IMR-90 (cell line): ENCODE data around the gene RNF19B. TPM values are rescaled to one million over a fixed set of nuclear protein-coding genes. Genes with fewer than 3 reads are reported as not detected.

Experiments used
- ATAC-seq: fragments of 200-7000 bp; cut with Tn5 transposase; 2 replicates; pipeline ENCODE4 v1.9.1; 2020; ENCODE audit warnings: low read depth, mild to moderate bottlenecking, moderate library complexity
- BruUV-seq: library from RNA; stranded (reverse); fragments of 400-500 nt; replicated peaks from 2 replicates; lab custom pipeline; 2021; lab: Mats Ljungman, UMichigan
- CTCF ChIA-PET: fragments of 300-600 bp; formaldehyde crosslinking; extraction: SDS; loops from one replicate; lab custom pipeline; 2021; ENCODE audit warnings: antibody characterized with exemption; lab: Yijun Ruan, JAX
- POLR2A ChIA-PET: fragments of 300-600 bp; sonication (Branson Sonifier 250); formaldehyde crosslinking; loops from one replicate; lab custom pipeline; 2022; ENCODE audit warnings: antibody characterized with exemption; ENCODE audit not compliant: unreplicated experiment; lab: Charles Lee
- DNase-seq: peaks from one replicate; pipeline ENCODE4 v3.0.0; 2013
- H2AFZ ChIP-seq: replicated peaks from 2 replicates; pipeline ENCODE3; 2013; ENCODE audit warnings: low read length, mild to moderate bottlenecking; ENCODE audit not compliant: poor library complexity
- H2AK5ac ChIP-seq: 2 replicates; pipeline ENCODE4 v1.6.1; 2013; ENCODE audit warnings: low read depth, low read length, inconsistent platforms
- H2AK9ac ChIP-seq: replicated peaks from 2 replicates; pipeline ENCODE3; 2013; ENCODE audit warnings: mild to moderate bottlenecking, low read depth, low read length, moderate library complexity; ENCODE audit not compliant: poor library complexity
- H2BK120ac ChIP-seq: 2 replicates; pipeline ENCODE4 v1.6.1; 2013; ENCODE audit warnings: low read depth, low read length, inconsistent platforms
- H2BK15ac ChIP-seq: 3 replicates; pipeline ENCODE4 v1.6.1; 2013; ENCODE audit warnings: low read depth, low read length, inconsistent platforms
- H2BK20ac ChIP-seq: 2 replicates; pipeline ENCODE4 v1.6.1; 2013; ENCODE audit warnings: low read depth, mild to moderate bottlenecking, inconsistent platforms, low read length, moderate library complexity
- H2BK5ac ChIP-seq: 2 replicates; pipeline ENCODE4 v1.6.1; 2013; ENCODE audit warnings: mild to moderate bottlenecking, low read depth, low read length, inconsistent platforms; ENCODE audit not compliant: poor library complexity, severe bottlenecking
- H3K14ac ChIP-seq: replicated peaks from 2 replicates; pipeline ENCODE4 v1.6.1; 2013; ENCODE audit warnings: low read depth, low read length, inconsistent platforms
- H3K18ac ChIP-seq: 2 replicates; pipeline ENCODE4 v1.6.1; 2013; ENCODE audit warnings: low read depth, low read length, control low read depth
- H3K23ac ChIP-seq: 2 replicates; pipeline ENCODE4 v1.6.1; 2013; ENCODE audit warnings: low read depth, low read length, inconsistent platforms
- H3K27ac ChIP-seq: 2 replicates; pipeline ENCODE4 v1.5.1; 2013; ENCODE audit warnings: mild to moderate bottlenecking, control low read depth, low read length; ENCODE audit not compliant: insufficient read depth
- H3K27me3 ChIP-seq: 2 replicates; pipeline ENCODE4 v1.6.1; 2013; ENCODE audit warnings: low read length; ENCODE audit not compliant: control insufficient read depth, insufficient read depth
- H3K36me3 ChIP-seq: 2 replicates; pipeline ENCODE4 v1.6.1; 2013; ENCODE audit warnings: low read length, mixed read lengths; ENCODE audit not compliant: control insufficient read depth, insufficient read depth
- H3K4ac ChIP-seq: 2 replicates; pipeline ENCODE4 v1.6.1; 2013; ENCODE audit warnings: low read depth, low read length, inconsistent platforms
- H3K4me1 ChIP-seq: 2 replicates; pipeline ENCODE4 v1.6.1; 2013; ENCODE audit warnings: low read length, mixed read lengths; ENCODE audit not compliant: control insufficient read depth, insufficient read depth
- H3K4me2 ChIP-seq: 2 replicates; pipeline ENCODE4 v1.6.1; 2013; ENCODE audit warnings: low read depth, mild to moderate bottlenecking, control low read depth, low read length, moderate library complexity
- H3K4me3 ChIP-seq: 2 replicates; pipeline ENCODE4 v1.5.1; 2013; ENCODE audit warnings: low read depth, mild to moderate bottlenecking, control low read depth, low read length, moderate library complexity; ENCODE audit not compliant: insufficient read depth
- H3K56ac ChIP-seq: 2 replicates; pipeline ENCODE4 v1.6.1; 2013; ENCODE audit warnings: low read length, inconsistent platforms; ENCODE audit not compliant: insufficient read depth; ENCODE audit errors: extremely low read depth
- H3K79me1 ChIP-seq, 2 experiments: 2 replicates each; pipeline ENCODE4 v1.6.1; 2013; ENCODE audit warnings: low read length in 2 of 2, inconsistent platforms in 1 of 2, low read depth in 1 of 2
- H3K9ac ChIP-seq: 2 replicates; pipeline ENCODE4 v1.6.1; 2013; ENCODE audit warnings: low read depth, low read length, control low read depth
- H3K9me1 ChIP-seq: 2 replicates; pipeline ENCODE4 v1.6.1; 2013; ENCODE audit warnings: low read length, inconsistent platforms; ENCODE audit not compliant: insufficient read depth
- H3K9me3 ChIP-seq: 2 replicates; pipeline ENCODE4 v1.6.1; 2013; ENCODE audit warnings: low read length; ENCODE audit not compliant: control insufficient read depth, insufficient read depth
- H4K20me1 ChIP-seq: 2 replicates; pipeline ENCODE4 v1.6.1; 2013; ENCODE audit warnings: low read length, inconsistent platforms; ENCODE audit not compliant: insufficient read depth
- H4K5ac ChIP-seq: 2 replicates; pipeline ENCODE4 v1.6.1; 2013; ENCODE audit warnings: mild to moderate bottlenecking, low read depth, low read length, control low read depth
- H4K8ac ChIP-seq, 2 experiments: 2 replicates each; pipeline ENCODE4 v1.6.1; 2013; ENCODE audit warnings: low read depth in 2 of 2, low read length in 2 of 2, control low read depth in 1 of 2, inconsistent platforms in 1 of 2
- H4K91ac ChIP-seq: 2 replicates; pipeline ENCODE4 v1.6.1; 2013; ENCODE audit warnings: low read depth, low read length, inconsistent platforms; ENCODE audit not compliant: insufficient read depth
- BHLHE40 ChIP-seq: fragments of 150-350 bp; IDR thresholded peaks from 2 replicates; pipeline ENCODE4 v1.6.1; 2016; ENCODE audit warnings: mild to moderate bottlenecking, low read depth, low read length
- CTCF ChIP-seq: conservative IDR thresholded peaks from 2 replicates; pipeline ENCODE4 v1.5.1; 2012; ENCODE audit warnings: mild to moderate bottlenecking, low read depth, low read length, improper control_type of control experiment
- FOS ChIP-seq: fragments of 150-350 bp; IDR thresholded peaks from 2 replicates; pipeline ENCODE4 v1.6.1; 2016; ENCODE audit warnings: low read depth, low read length
- NFE2L2 ChIP-seq: fragments of 150-350 bp; IDR thresholded peaks from 2 replicates; pipeline ENCODE4 v1.6.1; 2016; ENCODE audit warnings: low read depth, mild to moderate bottlenecking, low read length
- SMC3 ChIP-seq: fragments of 150-350 bp; IDR thresholded peaks from 2 replicates; pipeline ENCODE4 v1.6.1; 2016; ENCODE audit warnings: low read depth, mild to moderate bottlenecking, antibody characterized with exemption, low read length, moderate library complexity
- USF2 ChIP-seq: fragments of 150-350 bp; IDR thresholded peaks from 2 replicates; pipeline ENCODE4 v1.6.1; 2017; ENCODE audit warnings: mild to moderate bottlenecking, antibody characterized with exemption, low read length, low read depth
- WGBS, 2 experiments: methylation state at CpG; one replicate each; pipeline versions ENCODE4 v1.1.5 to v1.1.7; 2013; ENCODE audit warnings: missing lambda C conversion rate in 2 of 2; ENCODE audit not compliant: insufficient read length in 1 of 2; ENCODE audit errors: extremely low coverage in 2 of 2; 5-methylcytosine and 5-hydroxymethylcytosine counted together
- dilution Hi-C: fragments of 300-500 bp; cut with HindIII; formaldehyde crosslinking; loops from one replicate; pipeline ENCODE4 v1.14.3; 2018; ENCODE audit warnings: low sequenced_read_pairs; ENCODE audit not compliant: unreplicated experiment
- in situ Hi-C: fragments of 300-500 bp; cut with MboI; formaldehyde crosslinking; loops from 3 replicates; pipeline ENCODE4 v1.14.3; 2019; ENCODE audit warnings: low sequenced_read_pairs, inconsistent platforms, mixed read lengths
- intact Hi-C: fragments of 100-400 bp; cut with micrococcal nuclease; formaldehyde crosslinking; loops from 2 replicates; pipeline ENCODE4 v1.10.0; 2022
- polyA plus RNA-seq, 3 experiments: library from polyadenylated mRNA; depleted of rRNA; stranded (reverse); fragments of >200 nt; gene quantifications; 2 replicates each; pipeline ENCODE4 v1.2.3, GENCODE V29; 2012; ENCODE audit warnings: low replicate concordance in 1 of 3
- total RNA-seq: library from RNA; depleted of rRNA; stranded (reverse); fragments of >200 nt; gene quantifications from 2 replicates; pipeline ENCODE4 v1.2.3, GENCODE V29; 2012

RNF19B gene
- total and polyA plus RNA-seq, 2 of the 4 experiments (the other 2 are of a cell fraction) = 10.0 to 11.6 TPM

GRCh38 chr1:32978854-32979253 is 14.2 kb upstream of the RNF19B start:
- peaks cover 10% of the 10 kb centered on the region for H3K9me1 ChIP-seq
- no peak overlapping the region for H4K5ac ChIP-seq
- no peak overlapping the region for H3K56ac ChIP-seq
- H3K27ac ChIP-seq = no peak overlapping the region
- intact Hi-C loops (no loop called here), dilution Hi-C loops (no loop called here), in situ Hi-C loops (no loop called here)
- H3K23ac ChIP-seq = no peak overlapping the region
- no peak overlapping the region for H2BK5ac ChIP-seq
- no peak overlapping the region for H3K4me2 ChIP-seq
- no peaks in the 10 kb centered on the region for H3K27me3 ChIP-seq
- no peak overlapping the region for H3K14ac ChIP-seq
- TF ChIP-seq SMC3 (no peak), NFE2L2 (no peak), BHLHE40 (no peak), FOS (no peak), CTCF (no peak), USF2 (no peak)
- no peaks in the 10 kb centered on the region for H4K20me1 ChIP-seq
- H3K36me3 ChIP-seq = no peaks in the 10 kb centered on the region
- ChIA-PET CTCF (no interaction called here), POLR2A (no interaction called here)
- no TSS peak for BruUV-seq
- peak overlapping the region; percentile 46; the same call in 1 of the 2 replicates for H2AK5ac ChIP-seq
- no CpG with 5 or more reads among the region's 4 CpGs for WGBS, 2 experiments
- no peak overlapping the region for H4K91ac ChIP-seq
- H4K8ac ChIP-seq = no peak overlapping the region
- no peak overlapping the region for H3K9ac ChIP-seq
- H2BK120ac ChIP-seq = 0 out of 2 replicates have a peak overlapping the region, but pooled peaks have one; percentile 4
- no peak overlapping the region for H2AFZ ChIP-seq
- no peak overlapping the region for H3K4ac ChIP-seq
- no peaks in the 10 kb centered on the region for H3K9me3 ChIP-seq
- no peak overlapping the region for H2BK20ac ChIP-seq
- H3K18ac ChIP-seq = no peak overlapping the region
- no peak overlapping the region for H2BK15ac ChIP-seq
- no peak overlapping the region for H2AK9ac ChIP-seq
- DNase-seq (no peak), ATAC-seq (no peak)
- peaks cover 11% of the 10 kb centered on the region for H3K4me1 ChIP-seq
- H3K4me3 ChIP-seq = no peak overlapping the region
- H3K79me1 ChIP-seq = no peaks in the 10 kb centered on the region; a peak in 1 of 4 replicates
